Fibroblast of skin of right quadriceps (primary cell): ENCODE results near the gene SIPA1L3.

ENCODE experiments used
- DNase-seq: peaks from one replicate; pipeline ENCODE4 v3.0.0-alpha.2; 2013

SIPA1L3 gene

GRCh38 chr19:38001158-38001781 lies 94.3 kb downstream of the SIPA1L3 start:
- no peak for DNase-seq

GRCh38 chr19:38003438-38004185 lies 96.6 kb downstream of the SIPA1L3 start:
- peak; percentile 92 for DNase-seq

GRCh38 chr19:38004186-38004520 lies 97.1 kb downstream of the SIPA1L3 start:
- peak; percentile 57 for DNase-seq

- DNase-seq: peak; percentile 98
Observed at GRCh38 chr19:38004521-38005223, 97.7 kb downstream of the SIPA1L3 start.

- DNase-seq: no peak
Observed at GRCh38 chr19:38005224-38005614, 98.2 kb downstream of the SIPA1L3 start.

GRCh38 chr19:38006361-38007045 lies 99.5 kb downstream of the SIPA1L3 start:
- no peak for DNase-seq

GRCh38 chr19:38009650-38010242 lies 102.7 kb downstream of the SIPA1L3 start:
- DNase-seq: no peak

- no peak for DNase-seq
Observed at GRCh38 chr19:38011426-38011825, 104.4 kb downstream of the SIPA1L3 start.

- DNase-seq: no peak
Observed at GRCh38 chr19:38012290-38012689, 105.3 kb downstream of the SIPA1L3 start.

GRCh38 chr19:38012944-38013343 lies 105.9 kb downstream of the SIPA1L3 start:
- no peak for DNase-seq

- DNase-seq: no peak
Observed at GRCh38 chr19:38013913-38014580, 107.0 kb downstream of the SIPA1L3 start.

- DNase-seq: no peak
Observed at GRCh38 chr19:38015216-38015615, 108.2 kb downstream of the SIPA1L3 start.

GRCh38 chr19:38015761-38016160 lies 108.8 kb downstream of the SIPA1L3 start:
- DNase-seq: no peak

- DNase-seq: no peak
Observed at GRCh38 chr19:38017401-38018151, 110.6 kb downstream of the SIPA1L3 start.

GRCh38 chr19:38018694-38019395 lies 111.8 kb downstream of the SIPA1L3 start:
- no peak for DNase-seq

- no peak for DNase-seq
Observed at GRCh38 chr19:38019396-38019724, 112.4 kb downstream of the SIPA1L3 start.

- no peak for DNase-seq
Observed at GRCh38 chr19:38020311-38020710, 113.3 kb downstream of the SIPA1L3 start.

- DNase-seq: no peak
Observed at GRCh38 chr19:38021352-38021751, 114.3 kb downstream of the SIPA1L3 start.

GRCh38 chr19:38022791-38023670 lies 116.0 kb downstream of the SIPA1L3 start:
- peak; percentile 62 for DNase-seq
